ENCODE data around the gene SYNGR1.

DNA sequence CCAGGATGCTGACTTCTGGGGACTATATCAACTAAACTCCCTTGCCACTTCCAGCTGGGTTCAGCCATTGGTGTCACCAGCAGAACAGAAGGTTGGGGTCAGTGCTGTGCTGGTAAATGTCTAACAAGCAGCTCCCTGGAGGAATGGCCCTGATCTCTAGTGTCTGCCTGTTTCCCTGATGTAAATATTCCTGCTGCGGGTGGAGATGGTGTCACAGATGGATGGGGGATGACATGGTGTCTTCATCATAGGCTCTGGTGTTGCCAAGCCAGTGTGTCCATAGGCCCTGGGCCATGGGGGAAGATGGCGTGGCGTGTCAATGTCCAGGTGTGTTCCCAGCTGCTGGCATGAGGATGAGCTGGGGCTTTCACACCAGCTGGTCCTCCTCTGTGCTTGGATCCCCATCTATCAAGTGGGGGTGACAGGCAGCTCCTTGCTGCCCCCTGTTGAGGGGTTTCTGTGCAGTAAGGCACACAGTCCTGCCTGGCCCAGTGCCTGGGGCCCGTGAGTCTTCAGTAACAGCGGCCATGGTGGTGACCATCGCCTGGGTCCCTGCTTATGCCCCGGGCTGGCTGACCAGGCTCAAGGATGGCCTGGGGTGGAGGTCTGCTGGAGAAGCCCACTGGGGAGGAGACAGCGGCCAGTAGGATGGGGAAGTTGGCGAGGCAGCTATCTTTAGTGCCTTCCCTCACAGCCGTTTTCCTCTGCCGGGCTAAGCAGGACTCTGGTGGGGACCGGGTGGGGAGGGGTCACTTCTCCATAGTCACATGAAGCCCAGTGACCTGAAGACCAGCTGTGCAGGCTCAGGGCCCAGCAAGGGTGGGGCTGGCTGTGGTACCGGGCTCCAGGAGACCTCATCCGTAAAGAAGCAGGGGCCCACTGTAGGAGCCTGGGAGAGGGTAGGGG lies 43.1 kb upstream of the SYNGR1 start:
- TF ChIP-seq, protein P1, sequence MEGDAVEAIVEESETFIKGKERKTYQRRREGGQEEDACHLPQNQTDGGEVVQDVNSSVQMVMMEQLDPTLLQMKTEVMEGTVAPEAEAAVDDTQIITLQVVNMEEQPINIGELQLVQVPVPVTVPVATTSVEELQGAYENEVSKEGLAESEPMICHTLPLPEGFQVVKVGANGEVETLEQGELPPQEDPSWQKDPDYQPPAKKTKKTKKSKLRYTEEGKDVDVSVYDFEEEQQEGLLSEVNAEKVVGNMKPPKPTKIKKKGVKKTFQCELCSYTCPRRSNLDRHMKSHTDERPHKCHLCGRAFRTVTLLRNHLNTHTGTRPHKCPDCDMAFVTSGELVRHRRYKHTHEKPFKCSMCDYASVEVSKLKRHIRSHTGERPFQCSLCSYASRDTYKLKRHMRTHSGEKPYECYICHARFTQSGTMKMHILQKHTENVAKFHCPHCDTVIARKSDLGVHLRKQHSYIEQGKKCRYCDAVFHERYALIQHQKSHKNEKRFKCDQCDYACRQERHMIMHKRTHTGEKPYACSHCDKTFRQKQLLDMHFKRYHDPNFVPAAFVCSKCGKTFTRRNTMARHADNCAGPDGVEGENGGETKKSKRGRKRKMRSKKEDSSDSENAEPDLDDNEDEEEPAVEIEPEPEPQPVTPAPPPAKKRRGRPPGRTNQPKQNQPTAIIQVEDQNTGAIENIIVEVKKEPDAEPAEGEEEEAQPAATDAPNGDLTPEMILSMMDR (IDR thresholded peaks at IDR 0.05) = peak; percentile 73
- TF ChIP-seq TCF7L2 (IDR thresholded peaks at IDR 0.05; ENCODE audit: low read depth, low read length) (no peak), POLR2AphosphoS5 (IDR thresholded peaks at IDR 0.05; ENCODE audit: low read depth, low read length) (no peak)
- TF ChIP-seq, protein P2, sequence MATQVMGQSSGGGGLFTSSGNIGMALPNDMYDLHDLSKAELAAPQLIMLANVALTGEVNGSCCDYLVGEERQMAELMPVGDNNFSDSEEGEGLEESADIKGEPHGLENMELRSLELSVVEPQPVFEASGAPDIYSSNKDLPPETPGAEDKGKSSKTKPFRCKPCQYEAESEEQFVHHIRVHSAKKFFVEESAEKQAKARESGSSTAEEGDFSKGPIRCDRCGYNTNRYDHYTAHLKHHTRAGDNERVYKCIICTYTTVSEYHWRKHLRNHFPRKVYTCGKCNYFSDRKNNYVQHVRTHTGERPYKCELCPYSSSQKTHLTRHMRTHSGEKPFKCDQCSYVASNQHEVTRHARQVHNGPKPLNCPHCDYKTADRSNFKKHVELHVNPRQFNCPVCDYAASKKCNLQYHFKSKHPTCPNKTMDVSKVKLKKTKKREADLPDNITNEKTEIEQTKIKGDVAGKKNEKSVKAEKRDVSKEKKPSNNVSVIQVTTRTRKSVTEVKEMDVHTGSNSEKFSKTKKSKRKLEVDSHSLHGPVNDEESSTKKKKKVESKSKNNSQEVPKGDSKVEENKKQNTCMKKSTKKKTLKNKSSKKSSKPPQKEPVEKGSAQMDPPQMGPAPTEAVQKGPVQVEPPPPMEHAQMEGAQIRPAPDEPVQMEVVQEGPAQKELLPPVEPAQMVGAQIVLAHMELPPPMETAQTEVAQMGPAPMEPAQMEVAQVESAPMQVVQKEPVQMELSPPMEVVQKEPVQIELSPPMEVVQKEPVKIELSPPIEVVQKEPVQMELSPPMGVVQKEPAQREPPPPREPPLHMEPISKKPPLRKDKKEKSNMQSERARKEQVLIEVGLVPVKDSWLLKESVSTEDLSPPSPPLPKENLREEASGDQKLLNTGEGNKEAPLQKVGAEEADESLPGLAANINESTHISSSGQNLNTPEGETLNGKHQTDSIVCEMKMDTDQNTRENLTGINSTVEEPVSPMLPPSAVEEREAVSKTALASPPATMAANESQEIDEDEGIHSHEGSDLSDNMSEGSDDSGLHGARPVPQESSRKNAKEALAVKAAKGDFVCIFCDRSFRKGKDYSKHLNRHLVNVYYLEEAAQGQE (IDR thresholded peaks at IDR 0.05; ENCODE audit: insufficient read depth in 1 of 2, low read depth in 2 of 2, low read length in 1 of 2) = no peak
